ENCODE data around the gene CPA5.
"Not testable (repeated sequence)": the region's sequence is repeated elsewhere in the genome, so short reads cannot be mapped to it uniquely, and the experiment has no call there.

The CPA5 gene

DNA sequence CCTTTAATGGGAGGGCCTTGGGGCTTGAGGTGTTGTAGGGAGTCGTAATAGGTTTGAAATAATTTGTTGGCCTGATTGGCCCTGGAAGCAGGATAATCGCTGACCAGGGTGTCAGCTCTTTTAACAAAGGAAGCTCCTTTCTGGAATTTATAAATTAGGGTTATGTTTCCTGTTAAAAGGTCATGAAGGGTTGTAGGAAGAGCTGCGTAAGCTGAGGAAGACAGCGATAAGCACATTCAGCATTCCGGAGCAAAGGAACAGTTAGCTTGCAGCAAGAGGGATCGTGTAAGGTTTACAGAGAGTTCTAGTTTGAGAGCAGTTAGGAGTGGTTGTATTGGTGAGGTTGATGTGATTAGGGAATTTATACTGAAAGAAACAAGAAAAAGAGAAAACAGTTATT is 30.3 kb upstream of the CPA5 start:
- TF ChIP-seq, protein P1, sequence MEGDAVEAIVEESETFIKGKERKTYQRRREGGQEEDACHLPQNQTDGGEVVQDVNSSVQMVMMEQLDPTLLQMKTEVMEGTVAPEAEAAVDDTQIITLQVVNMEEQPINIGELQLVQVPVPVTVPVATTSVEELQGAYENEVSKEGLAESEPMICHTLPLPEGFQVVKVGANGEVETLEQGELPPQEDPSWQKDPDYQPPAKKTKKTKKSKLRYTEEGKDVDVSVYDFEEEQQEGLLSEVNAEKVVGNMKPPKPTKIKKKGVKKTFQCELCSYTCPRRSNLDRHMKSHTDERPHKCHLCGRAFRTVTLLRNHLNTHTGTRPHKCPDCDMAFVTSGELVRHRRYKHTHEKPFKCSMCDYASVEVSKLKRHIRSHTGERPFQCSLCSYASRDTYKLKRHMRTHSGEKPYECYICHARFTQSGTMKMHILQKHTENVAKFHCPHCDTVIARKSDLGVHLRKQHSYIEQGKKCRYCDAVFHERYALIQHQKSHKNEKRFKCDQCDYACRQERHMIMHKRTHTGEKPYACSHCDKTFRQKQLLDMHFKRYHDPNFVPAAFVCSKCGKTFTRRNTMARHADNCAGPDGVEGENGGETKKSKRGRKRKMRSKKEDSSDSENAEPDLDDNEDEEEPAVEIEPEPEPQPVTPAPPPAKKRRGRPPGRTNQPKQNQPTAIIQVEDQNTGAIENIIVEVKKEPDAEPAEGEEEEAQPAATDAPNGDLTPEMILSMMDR (IDR thresholded peaks at IDR 0.05; ENCODE audit: low read length, missing control alignments): no peak
- no peak overlapping the region for H3K4me3 ChIP-seq (replicated peaks; ENCODE audit: low read depth, low read length)
- no peak for DNase-seq (ENCODE audit: low read depth)

- H3K4me3 ChIP-seq (replicated peaks; ENCODE audit: low read depth, low read length): no peak overlapping the region
- no peak for DNase-seq (ENCODE audit: low read depth)
- TF ChIP-seq, protein P1 (IDR thresholded peaks at IDR 0.05; ENCODE audit: low read length, missing control alignments): no peak
These were observed 25.1 kb upstream of the CPA5 start for GRCh38 chr7:130319541-130319940.

DNA sequence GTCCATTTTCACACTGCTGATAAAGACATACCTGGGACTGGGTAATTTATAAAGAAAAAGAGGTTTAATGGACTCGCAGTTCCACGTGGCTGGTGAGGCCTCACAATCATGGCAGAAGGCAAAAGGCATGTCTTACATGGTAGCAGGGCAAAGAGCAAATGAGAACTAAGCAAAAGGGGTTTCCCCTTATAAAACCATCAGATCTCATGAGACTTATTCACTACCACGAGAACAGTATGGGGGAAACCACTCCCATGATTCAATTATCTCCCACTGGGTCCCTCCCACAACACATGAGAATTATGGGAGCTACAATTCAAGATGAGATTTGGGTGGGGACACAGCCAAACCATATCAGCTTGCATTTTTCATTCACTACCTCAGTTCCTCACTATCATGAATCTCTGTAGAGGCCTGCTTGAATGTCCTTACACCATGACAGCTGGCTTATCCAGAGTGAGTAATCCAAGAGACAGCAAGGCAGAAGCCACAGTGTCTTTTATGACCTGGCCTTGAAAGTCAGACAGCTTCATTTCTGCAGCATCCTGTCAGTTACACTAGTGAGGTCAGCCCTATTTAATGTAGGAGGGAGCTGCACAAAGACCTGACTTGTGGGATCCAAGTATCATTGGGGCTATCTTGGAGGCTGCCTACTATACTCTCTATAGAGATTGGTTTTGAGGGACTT is 22.9 kb upstream of the CPA5 start:
- DNase-seq (ENCODE audit: low read depth); H3K4me3 ChIP-seq (replicated peaks; ENCODE audit: low read depth, low read length): not testable (repeated sequence)

DNA sequence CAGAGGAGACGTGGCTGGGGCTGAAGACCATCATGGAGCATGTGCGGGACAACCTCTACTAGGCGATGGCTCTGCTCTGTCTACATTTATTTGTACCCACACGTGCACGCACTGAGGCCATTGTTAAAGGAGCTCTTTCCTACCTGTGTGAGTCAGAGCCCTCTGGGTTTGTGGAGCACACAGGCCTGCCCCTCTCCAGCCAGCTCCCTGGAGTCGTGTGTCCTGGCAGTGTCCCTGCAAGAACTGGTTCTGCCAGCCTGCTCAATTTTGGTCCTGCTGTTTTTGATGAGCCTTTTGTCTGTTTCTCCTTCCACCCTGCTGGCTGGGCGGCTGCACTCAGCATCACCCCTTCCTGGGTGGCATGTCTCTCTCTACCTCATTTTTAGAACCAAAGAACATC is 22.0 kb upstream of the CPA5 start:
- TF ChIP-seq, protein P1 (IDR thresholded peaks at IDR 0.05; ENCODE audit: low read length, missing control alignments): no peak
- H3K4me3 ChIP-seq (replicated peaks; ENCODE audit: low read depth, low read length): no peak overlapping the region
- DNase-seq (ENCODE audit: low read depth): no peak

GRCh38 chr7:130324306-130324943 is 20.2 kb upstream of the CPA5 start:
- H3K4me3 ChIP-seq (replicated peaks; ENCODE audit: low read depth, low read length): no peak overlapping the region
- no peak for DNase-seq (ENCODE audit: low read depth)
- TF ChIP-seq, protein P1 (IDR thresholded peaks at IDR 0.05; ENCODE audit: low read length, missing control alignments): no peak

DNA sequence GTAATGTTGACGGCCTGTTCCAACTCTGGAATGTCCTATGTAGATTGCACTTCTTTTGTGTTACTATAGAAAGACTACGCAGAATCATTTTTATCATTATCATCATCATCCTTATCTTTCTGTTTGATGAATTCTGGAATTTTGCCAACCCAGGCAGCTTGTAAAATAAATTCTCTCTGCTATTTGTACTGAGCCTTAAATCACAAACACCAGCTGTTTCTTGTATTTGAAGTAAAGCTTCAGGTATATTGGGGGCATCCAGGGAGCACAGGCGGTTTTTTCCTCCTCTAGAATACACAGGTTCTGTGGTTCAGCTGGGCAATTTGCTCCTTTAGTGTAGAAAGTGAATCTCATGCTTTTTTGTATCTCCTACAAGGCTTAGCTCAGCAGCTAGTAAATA is 14.9 kb upstream of the CPA5 start:
- TF ChIP-seq, protein P1 (IDR thresholded peaks at IDR 0.05; ENCODE audit: low read length, missing control alignments): no peak
- no peak overlapping the region for H3K4me3 ChIP-seq (replicated peaks; ENCODE audit: low read depth, low read length)
- no peak for DNase-seq (ENCODE audit: low read depth)

GRCh38 chr7:130332259-130333053 is 12.2 kb upstream of the CPA5 start:
- TF ChIP-seq, protein P1 (IDR thresholded peaks at IDR 0.05; ENCODE audit: low read length, missing control alignments): no peak
- DNase-seq (ENCODE audit: low read depth): no peak
- no peak overlapping the region for H3K4me3 ChIP-seq (replicated peaks; ENCODE audit: low read depth, low read length)
